HEK293 (cell line): ENCODE measurements around the gene RIBC2.

Experiments
- CTCF ChIA-PET: fragments of 350-600 bp; formaldehyde crosslinking; extraction: SDS; loops from one replicate; lab custom pipeline; 2021; ENCODE audit warnings: antibody characterized with exemption; lab: Yijun Ruan, JAX
- POLR2A ChIA-PET: fragments of 300-600 bp; formaldehyde crosslinking; extraction: SDS; loops from one replicate; lab custom pipeline; 2020; ENCODE audit warnings: antibody characterized with exemption, inconsistent platforms; lab: Yijun Ruan, JAX
- H3K27ac ChIP-seq: fragments of 200-500 bp; sonication (Bioruptor generic); 2 replicates; pipeline ENCODE4 v1.5.1; 2014; ENCODE audit warnings: low read depth, low read length, control low read depth, inconsistent platforms; ENCODE audit errors: extremely low read depth
- H3K36me3 ChIP-seq, 2 experiments: fragments of 200-500 bp in 1 of 2; sonication (Bioruptor generic) in 1 of 2; 1 replicate in 1 of 2; 2 replicates in 1 of 2; pipeline ENCODE4 v1.5.1; 2014 to 2017; ENCODE audit warnings: inconsistent platforms in 2 of 2, low read length in 2 of 2; ENCODE audit not compliant: control insufficient read depth in 2 of 2, insufficient read depth in 1 of 2
- H3K4me1 ChIP-seq: fragments of 200-500 bp; sonication (Bioruptor generic); 2 replicates; pipeline ENCODE4 v1.5.1; 2014; ENCODE audit warnings: mild to moderate bottlenecking, low read length, inconsistent platforms; ENCODE audit not compliant: control insufficient read depth, insufficient read depth
- H3K4me3 ChIP-seq: 2 replicates; pipeline ENCODE4 v1.5.1; 2011; ENCODE audit warnings: low read depth, mild to moderate bottlenecking, control low read depth, low read length, moderate library complexity
- H3K9me3 ChIP-seq: fragments of 200-500 bp; sonication (Bioruptor generic); 2 replicates; pipeline ENCODE4 v1.5.1; 2014; ENCODE audit warnings: low read depth, low read length, inconsistent platforms; ENCODE audit not compliant: control insufficient read depth, insufficient read depth
- EGR2 ChIP-seq: fragments of 450-650 bp; formaldehyde crosslinking; IDR thresholded peaks from 2 replicates; pipeline ENCODE4 v1.5.1; 2016; ENCODE audit warnings: low read depth, missing biosample characterization, missing genetic modification characterization
- GLI2 ChIP-seq: fragments of 450-650 bp; formaldehyde crosslinking; IDR thresholded peaks from 2 replicates; pipeline ENCODE4; 2017; ENCODE audit warnings: missing biosample characterization, missing genetic modification characterization, low read depth, borderline replicate concordance
- PBX3 ChIP-seq: sonication (generic); formaldehyde crosslinking; IDR thresholded peaks from 2 replicates; pipeline ENCODE4 v1.8.1; 2022; ENCODE audit warnings: mild to moderate bottlenecking, moderate library complexity, missing genetic modification reagents
- REPIN1 ChIP-seq: fragments of 450-650 bp; formaldehyde crosslinking; IDR thresholded peaks from 2 replicates; pipeline ENCODE4 v1.5.1; 2017; ENCODE audit warnings: missing biosample characterization, missing genetic modification characterization, low read depth
- SP7 ChIP-seq: fragments of 450-650 bp; formaldehyde crosslinking; IDR thresholded peaks from 2 replicates; pipeline ENCODE4 v1.5.1; 2016; ENCODE audit warnings: missing biosample characterization, missing genetic modification characterization
- TRIM28 ChIP-seq: IDR thresholded peaks from 2 replicates; pipeline ENCODE4 v1.6.1; 2011; ENCODE audit warnings: low read length, control low read depth, borderline replicate concordance
- ZBTB48 ChIP-seq: fragments of 450-650 bp; formaldehyde crosslinking; IDR thresholded peaks from 2 replicates; pipeline ENCODE4 v1.5.1; 2016; ENCODE audit warnings: missing biosample characterization, missing genetic modification characterization
- ZFHX2 ChIP-seq: fragments of 450-650 bp; formaldehyde crosslinking; conservative IDR thresholded peaks from 2 replicates; pipeline ENCODE4 v1.5.1; 2016; ENCODE audit warnings: missing biosample characterization, missing genetic modification characterization
- ZNF140 ChIP-seq: fragments of 450-650 bp; formaldehyde crosslinking; IDR thresholded peaks from 2 replicates; pipeline ENCODE4 v1.5.1; 2016; ENCODE audit warnings: missing biosample characterization, missing genetic modification characterization
- ZNF175 ChIP-seq: fragments of 450-650 bp; formaldehyde crosslinking; IDR thresholded peaks from 2 replicates; pipeline ENCODE4 v1.5.1; 2016; ENCODE audit warnings: missing biosample characterization, missing genetic modification characterization
- ZNF2 ChIP-seq: fragments of 450-650 bp; formaldehyde crosslinking; IDR thresholded peaks from 2 replicates; pipeline ENCODE4 v1.5.1; 2016; ENCODE audit warnings: missing biosample characterization, missing genetic modification characterization
- ZNF221 ChIP-seq: fragments of 450-650 bp; formaldehyde crosslinking; IDR thresholded peaks from 2 replicates; pipeline ENCODE4 v1.5.1; 2017; ENCODE audit warnings: missing biosample characterization, missing genetic modification characterization, borderline replicate concordance
- ZNF341 ChIP-seq: fragments of 450-650 bp; formaldehyde crosslinking; IDR thresholded peaks from 2 replicates; pipeline ENCODE4; 2016; ENCODE audit warnings: low read depth, missing biosample characterization, missing genetic modification characterization
- ZNF433 ChIP-seq: fragments of 450-650 bp; formaldehyde crosslinking; IDR thresholded peaks from 2 replicates; pipeline ENCODE4 v1.5.1; 2016; ENCODE audit warnings: missing biosample characterization, missing genetic modification characterization, low read depth
- ZNF510 ChIP-seq: fragments of 450-650 bp; formaldehyde crosslinking; IDR thresholded peaks from 2 replicates; pipeline ENCODE4 v1.5.1; 2018; ENCODE audit warnings: mild to moderate bottlenecking, missing genetic modification characterization, missing biosample characterization; ENCODE audit not compliant: insufficient replicate concordance
- ZNF521 ChIP-seq: fragments of 450-650 bp; formaldehyde crosslinking; IDR thresholded peaks from 2 replicates; pipeline ENCODE4 v1.5.1; 2017; ENCODE audit warnings: missing biosample characterization, mild to moderate bottlenecking, missing genetic modification characterization
- ZNF664 ChIP-seq: fragments of 450-650 bp; formaldehyde crosslinking; IDR thresholded peaks from 2 replicates; pipeline ENCODE4 v1.5.1; 2016; ENCODE audit warnings: missing biosample characterization, missing genetic modification characterization
- ZNF747 ChIP-seq: fragments of 450-650 bp; formaldehyde crosslinking; IDR thresholded peaks from 2 replicates; pipeline ENCODE4 v1.5.1; 2016; ENCODE audit warnings: missing biosample characterization, missing genetic modification characterization
- ZSCAN18 ChIP-seq: fragments of 450-650 bp; formaldehyde crosslinking; IDR thresholded peaks from 2 replicates; pipeline ENCODE4 v1.5.1; 2016; ENCODE audit warnings: missing biosample characterization, missing genetic modification characterization

The RIBC2 gene

GRCh38 chr22:45475851-45476514 is 62.5 kb downstream of the RIBC2 start (continued):
- TF ChIP-seq PBX3 (no peak), ZSCAN18 (tag by site-specific recombination) (no peak), TRIM28 (no peak), SP7 (tag by site-specific recombination) (no peak), ZNF175 (no peak)

GRCh38 chr22:45476814-45477213 is 63.3 kb downstream of the RIBC2 start:
- no peaks in the 10 kb centered on the region for H3K4me1 ChIP-seq
- CTCF ChIA-PET, result interaction anchor here (0.5 to 0.6 kb wide), 2 partner anchors 205 to 221 kb away, joined by 3 read pairs; no protein-coding TSS in a partner anchor
- TF ChIP-seq ZNF747 (tag by site-specific recombination), result no peak
- peak; percentile 39; the same call in 1 of the 2 replicates for TF ChIP-seq ZNF664 (tag by site-specific recombination)
- TF ChIP-seq ZFHX2 (tag by site-specific recombination), result peak; percentile 94
- 0 out of 2 replicates have a peak, but pooled peaks have one; percentile 13 for TF ChIP-seq SP7 (tag by site-specific recombination)
- TF ChIP-seq ZNF2 (tag by site-specific recombination), result no peak
- TF ChIP-seq GLI2 (tag by site-specific recombination), result no peak
- TF ChIP-seq ZNF221, result no peak
- TF ChIP-seq ZNF341, result no peak
- peak; percentile 94 for TF ChIP-seq EGR2 (tag by site-specific recombination)
- TF ChIP-seq ZNF140 (tag by site-specific recombination), result no peak
- no peak for TF ChIP-seq REPIN1 (tag by site-specific recombination)
- no peak for TF ChIP-seq ZNF521
- TF ChIP-seq ZNF433 (tag by site-specific recombination), result no peak
- H3K9me3 ChIP-seq, result no peaks in the 10 kb centered on the region
- no peak overlapping the region for H3K4me3 ChIP-seq
- no peaks in the 10 kb centered on the region for H3K36me3 ChIP-seq
- POLR2A ChIA-PET, result no interaction called here
- H3K27ac ChIP-seq, result no peak overlapping the region

- H3K9me3 ChIP-seq, result no peaks in the 10 kb centered on the region
- ChIA-PET CTCF (no interaction called here), POLR2A (no interaction called here)
- H3K4me1 ChIP-seq, result no peaks in the 10 kb centered on the region
- no peak overlapping the region for H3K4me3 ChIP-seq
- H3K36me3 ChIP-seq, result no peaks in the 10 kb centered on the region
- no peak overlapping the region for H3K27ac ChIP-seq
- no peak for TF ChIP-seq ZNF747 (tag by site-specific recombination)
- TF ChIP-seq ZBTB48 (tag by site-specific recombination), result no peak
- no peak for TF ChIP-seq ZNF510 (tag by site-specific recombination)
These were observed 64.0 kb downstream of the RIBC2 start for GRCh38 chr22:45477366-45478107.
